CD1c-positive myeloid dendritic cell (primary cell): ENCODE data around the gene TBL3.
A peak's percentile ranks its signal among the peaks of the same experiment; 100 is the strongest.
"Not testable (repeated sequence)": the region's sequence is repeated elsewhere in the genome, so short reads cannot be mapped to it uniquely, and the experiment has no call there.

ENCODE experiments used
- DNase-seq: peaks from one replicate; pipeline ENCODE4 v3.0.0-alpha.2; 2016; ENCODE audit errors: extremely low spot score

The TBL3 gene

GRCh38 chr16:1971796-1972489 lies at the start of gene TBL3:
Gene TBL3 (plus strand): TSS chr16:1972053. CDS start chr16:1972165, 112 bp downstream.
- peak; percentile 97 for DNase-seq

GRCh38 chr16:1922357-1922756 lies 49.5 kb upstream of the TBL3 start:
- no peak for DNase-seq

GRCh38 chr16:1923299-1924034 lies 48.4 kb upstream of the TBL3 start:
- DNase-seq = no peak

DNA sequence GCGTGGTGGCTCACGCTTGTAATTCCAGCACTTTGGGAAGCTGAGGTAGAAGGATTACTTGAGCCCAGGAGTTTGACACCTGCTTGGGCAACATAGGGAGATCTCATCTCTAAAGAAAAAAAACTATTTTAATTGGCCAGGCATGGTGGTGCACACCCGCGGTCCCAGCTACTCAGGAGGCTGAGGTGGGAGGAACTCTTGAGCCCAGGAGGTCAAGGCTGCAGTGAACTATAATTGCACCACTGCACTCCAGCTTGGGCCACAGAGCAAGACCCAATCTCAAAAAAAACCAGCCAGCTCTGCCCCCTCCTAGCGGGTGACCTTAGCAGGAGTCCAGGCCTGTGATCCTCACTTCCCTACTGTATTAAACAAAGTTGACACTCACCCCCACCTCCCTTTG lies 47.8 kb upstream of the TBL3 start:
- DNase-seq = no peak

DNA sequence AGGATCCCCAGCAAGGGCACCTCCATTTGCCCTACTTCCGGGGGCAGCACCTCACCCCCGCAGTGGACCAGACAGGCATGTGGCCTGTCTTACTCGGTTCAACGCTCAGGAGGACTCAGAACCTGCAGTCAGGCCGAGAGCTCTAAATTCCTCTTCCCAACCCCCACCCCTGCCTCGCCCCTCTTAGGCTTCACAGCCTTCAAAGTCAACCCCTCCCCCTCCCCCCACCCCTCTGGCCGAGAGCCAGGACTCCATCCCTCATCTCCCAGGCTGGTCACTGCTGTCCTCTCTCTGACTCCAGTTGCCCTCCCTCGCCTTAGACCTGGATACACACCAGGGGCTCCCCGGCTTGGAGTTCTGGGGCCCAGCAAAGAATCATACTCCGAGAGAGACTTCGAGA lies 45.6 kb upstream of the TBL3 start:
- DNase-seq = no peak

DNA sequence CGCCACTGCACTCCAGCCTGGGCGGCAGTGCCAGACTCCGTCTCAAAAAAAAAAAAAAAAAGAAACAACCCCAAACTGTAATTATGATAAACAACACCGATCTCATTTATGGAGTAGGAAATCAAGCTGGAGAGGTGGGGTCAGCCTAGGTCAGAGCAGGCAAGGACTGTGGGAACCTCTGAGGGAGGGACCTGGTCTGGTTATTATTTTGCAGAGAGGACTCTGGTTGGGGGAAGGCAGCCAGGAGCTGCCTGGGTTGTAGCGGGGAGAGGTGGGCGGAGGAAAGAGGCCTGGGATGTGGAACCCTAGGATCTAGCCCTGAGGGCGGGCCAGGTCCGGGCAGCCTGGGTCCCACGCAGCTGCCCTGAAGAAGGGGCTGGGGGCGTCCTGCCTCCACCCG lies 42.7 kb upstream of the TBL3 start:
- no peak for DNase-seq

- DNase-seq = peak; percentile 94
Measured at GRCh38 chr16:1929578-1930337, 42.1 kb upstream of the TBL3 start.

GRCh38 chr16:1930338-1930720 lies 41.5 kb upstream of the TBL3 start:
- DNase-seq = no peak

GRCh38 chr16:1932050-1933028 lies 39.5 kb upstream of the TBL3 start:
- DNase-seq = no peak

- no peak for DNase-seq
Measured at GRCh38 chr16:1933097-1933661, 38.7 kb upstream of the TBL3 start.

- DNase-seq = no peak
Measured at GRCh38 chr16:1936945-1937479, 34.8 kb upstream of the TBL3 start.

DNA sequence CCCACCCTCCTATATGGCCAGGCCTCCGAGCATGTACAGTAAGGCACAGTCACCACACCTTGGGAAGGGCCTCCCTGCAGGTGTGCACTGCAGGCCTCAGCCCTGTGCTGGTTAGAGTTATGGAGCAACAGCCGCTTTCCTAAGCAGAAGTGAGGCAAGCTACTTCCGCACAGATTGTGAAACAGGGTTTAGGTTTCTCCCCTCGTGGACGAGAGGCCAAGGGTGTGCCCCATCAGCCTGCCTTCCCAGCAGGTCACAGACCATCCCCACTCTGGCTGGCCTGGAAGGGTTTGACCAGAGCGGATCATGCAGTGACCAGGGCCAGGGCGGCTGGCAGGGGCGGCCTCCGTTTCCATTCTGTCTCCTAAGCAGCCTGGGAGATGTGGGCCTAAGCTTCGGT lies 33.5 kb upstream of the TBL3 start:
- DNase-seq = peak; percentile 80

DNA sequence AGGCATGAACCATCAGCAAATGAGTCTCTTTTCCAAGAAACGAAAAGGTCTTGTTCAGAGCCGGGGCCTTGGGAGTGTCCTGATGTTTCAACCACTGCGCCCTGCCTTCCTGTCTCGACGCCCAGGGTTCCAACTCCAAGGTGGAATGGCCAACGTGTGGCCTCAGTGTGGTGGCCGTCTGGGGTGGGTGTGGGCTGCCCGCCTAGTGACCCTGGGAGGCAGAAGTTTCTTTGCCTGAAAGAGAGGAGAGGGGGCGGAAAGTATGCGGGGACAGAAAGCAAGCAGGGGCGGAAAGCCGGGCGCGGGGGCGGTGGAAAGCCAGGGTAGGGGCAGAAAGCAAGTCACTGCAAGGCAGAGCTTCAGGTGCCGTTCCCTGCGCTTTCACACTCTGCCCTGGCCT lies 32.9 kb upstream of the TBL3 start:
- no peak for DNase-seq

GRCh38 chr16:1939833-1940232 lies 32.0 kb upstream of the TBL3 start:
- not testable (repeated sequence) for DNase-seq

DNA sequence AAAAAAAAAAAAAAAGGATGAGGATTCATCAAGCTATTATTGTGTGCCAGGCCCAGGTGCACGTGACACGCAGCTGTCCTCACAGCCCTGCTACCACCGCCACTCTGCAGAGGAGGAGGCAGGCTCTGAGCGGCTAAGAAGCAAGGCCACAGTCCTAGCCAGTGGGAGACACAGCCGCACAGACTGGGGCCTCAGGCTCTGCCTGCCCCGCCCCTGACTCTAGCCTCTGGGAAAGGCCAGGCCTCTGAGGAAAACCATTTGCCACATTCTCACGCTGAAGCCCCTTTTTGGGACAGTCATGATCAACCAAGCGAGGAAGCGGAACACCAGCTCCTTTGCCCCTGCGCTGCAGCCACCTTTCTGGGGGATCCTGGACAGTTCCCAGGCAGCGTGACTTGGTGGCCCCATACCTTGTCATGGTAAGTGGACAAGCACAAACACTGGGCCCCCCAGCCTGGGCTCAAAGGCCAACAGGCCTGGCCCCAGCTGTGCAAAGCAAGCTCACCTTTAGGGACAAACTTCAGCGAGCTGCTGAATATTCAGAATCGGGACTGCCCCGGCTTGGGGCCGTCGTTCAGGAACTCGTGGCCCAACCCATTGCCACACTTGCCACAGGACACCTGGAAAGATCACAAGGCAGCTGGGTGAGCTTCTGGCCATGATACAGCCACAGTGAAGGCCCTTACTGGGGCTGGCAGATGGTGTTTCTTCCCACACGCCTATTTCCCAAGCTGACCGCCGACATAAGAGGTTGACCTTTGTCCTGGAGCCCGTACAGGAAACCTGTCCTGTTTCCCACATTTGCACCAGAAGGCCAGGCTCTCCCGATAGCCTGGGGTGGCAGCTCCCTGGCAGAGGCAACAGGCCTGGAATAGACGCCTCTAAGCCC lies 31.3 kb upstream of the TBL3 start:
- peak; percentile 4 for DNase-seq

GRCh38 chr16:1941162-1942046 lies 30.4 kb upstream of the TBL3 start:
- DNase-seq = no peak

GRCh38 chr16:1942047-1942809 lies 29.6 kb upstream of the TBL3 start:
- peak; percentile 81 for DNase-seq
